ENCODE measurements around the gene KLHL29.

DNA sequence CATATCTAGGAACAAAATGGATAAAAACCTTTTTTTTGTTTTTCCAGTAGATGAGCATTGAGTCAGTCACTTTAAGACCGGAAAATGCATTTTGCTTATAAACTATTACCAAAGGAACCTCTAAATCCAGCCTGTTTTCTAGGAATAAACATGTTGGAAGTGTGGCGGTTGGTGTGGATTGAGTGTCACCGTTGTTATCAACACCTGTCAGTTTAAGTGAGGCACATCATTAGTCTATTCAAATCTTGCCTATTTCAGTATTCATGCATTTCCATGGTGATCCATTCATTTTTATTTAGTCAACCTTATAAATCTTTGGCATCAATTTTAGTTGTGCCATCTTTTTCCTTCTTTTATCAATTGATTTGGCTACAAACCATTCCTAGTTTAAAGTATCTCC, 3.3 kb downstream of the KLHL29 start:
- TF ChIP-seq, protein P1, sequence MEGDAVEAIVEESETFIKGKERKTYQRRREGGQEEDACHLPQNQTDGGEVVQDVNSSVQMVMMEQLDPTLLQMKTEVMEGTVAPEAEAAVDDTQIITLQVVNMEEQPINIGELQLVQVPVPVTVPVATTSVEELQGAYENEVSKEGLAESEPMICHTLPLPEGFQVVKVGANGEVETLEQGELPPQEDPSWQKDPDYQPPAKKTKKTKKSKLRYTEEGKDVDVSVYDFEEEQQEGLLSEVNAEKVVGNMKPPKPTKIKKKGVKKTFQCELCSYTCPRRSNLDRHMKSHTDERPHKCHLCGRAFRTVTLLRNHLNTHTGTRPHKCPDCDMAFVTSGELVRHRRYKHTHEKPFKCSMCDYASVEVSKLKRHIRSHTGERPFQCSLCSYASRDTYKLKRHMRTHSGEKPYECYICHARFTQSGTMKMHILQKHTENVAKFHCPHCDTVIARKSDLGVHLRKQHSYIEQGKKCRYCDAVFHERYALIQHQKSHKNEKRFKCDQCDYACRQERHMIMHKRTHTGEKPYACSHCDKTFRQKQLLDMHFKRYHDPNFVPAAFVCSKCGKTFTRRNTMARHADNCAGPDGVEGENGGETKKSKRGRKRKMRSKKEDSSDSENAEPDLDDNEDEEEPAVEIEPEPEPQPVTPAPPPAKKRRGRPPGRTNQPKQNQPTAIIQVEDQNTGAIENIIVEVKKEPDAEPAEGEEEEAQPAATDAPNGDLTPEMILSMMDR (IDR thresholded peaks at IDR 0.05), result no peak
- no peak for TF ChIP-seq POLR2A (IDR thresholded peaks at IDR 0.05)

Data from ovary (tissue), 3 donors.